Breast epithelium (tissue), 4 donors: ENCODE results near the gene CNTNAP2. TPM values are rescaled to one million over a fixed set of nuclear protein-coding genes. Genes with fewer than 3 reads are reported as not detected.

ENCODE experiments used
- DNase-seq, 2 donors: peaks; one replicate each; pipeline ENCODE4 v3.0.0-alpha.2; 2019; ENCODE audit warnings: low spot score in 2 of 2
- H3K27ac ChIP-seq, 2 donors: fragments of 200-600 bp; sonication (generic) in 1 of 2; one replicate each; pipeline ENCODE4 v1.5.1; 2016 to 2019; ENCODE audit warnings: mild to moderate bottlenecking in 1 of 2
- H3K27me3 ChIP-seq, 2 donors: fragments of 200-600 bp; sonication (generic) in 1 of 2; one replicate each; pipeline versions ENCODE4 v1.5.1 to v1.6.0; 2017 to 2019; ENCODE audit warnings: control low read depth in 1 of 2, mild to moderate bottlenecking in 1 of 2
- H3K36me3 ChIP-seq: fragments of 200-600 bp; one replicate; pipeline ENCODE4 v1.5.1; 2019
- H3K4me1 ChIP-seq, 2 donors: fragments of 200-600 bp; sonication (generic); one replicate each; pipeline ENCODE4 v1.5.1; 2016 to 2019; ENCODE audit warnings: control low read depth in 1 of 2
- H3K4me3 ChIP-seq, 3 donors: fragments of 200-600 bp; sonication (generic); 1 replicate in 2 of 3; 2 replicates in 1 of 3; pipeline ENCODE4 v1.5.1; 2016 to 2019; ENCODE audit warnings: mild to moderate bottlenecking in 3 of 3, moderate library complexity in 2 of 3
- H3K9me3 ChIP-seq, 2 donors: fragments of 200-600 bp; sonication (generic) in 1 of 2; one replicate each; pipeline ENCODE4 v1.5.1; 2016 to 2019; ENCODE audit warnings: control low read depth in 1 of 2
- CTCF ChIP-seq, 3 donors: fragments of 450-650 bp; IDR thresholded peaks; one replicate each; pipeline ENCODE4 v1.5.1; 2016 to 2017; ENCODE audit warnings: antibody characterized with exemption in 3 of 3, mild to moderate bottlenecking in 3 of 3, moderate library complexity in 3 of 3
- POLR2A ChIP-seq: fragments of 450-650 bp; IDR thresholded peaks from one replicate; pipeline ENCODE4 v1.6.1; 2016; ENCODE audit warnings: antibody characterized with exemption, mild to moderate bottlenecking, moderate library complexity
- POLR2AphosphoS5 ChIP-seq, 3 donors: sonication (generic); formaldehyde crosslinking; IDR thresholded peaks; one replicate each; pipeline ENCODE4 v1.6.1; 2017; ENCODE audit warnings: antibody characterized with exemption in 3 of 3
- intact Hi-C: fragments of 100-400 bp; cut with DNase I; formaldehyde crosslinking; loops from one replicate; pipeline ENCODE4 v1.15.1; 2023; ENCODE audit warnings: low total_unique reads
- total RNA-seq, 3 donors: library from RNA; depleted of rRNA; stranded (reverse); fragments of >200 nt; gene quantifications; one replicate each; pipeline ENCODE4 v1.1.0, GENCODE V29; 2016

CNTNAP2 gene
- total RNA-seq, 3 donors from 2014 or later, result 0.29 to 0.66 TPM; not detected in 1

GRCh38 chr7:147078312-147078711 is 961.7 kb downstream of the CNTNAP2 start:
- Histone ChIP-seq H3K4me1 (no peaks in the 10 kb centered on the region), H3K27me3 (no peaks in the 10 kb centered on the region), H3K4me3 (no peak overlapping the region), H3K36me3 (no peaks in the 10 kb centered on the region), H3K27ac (no peak overlapping the region), H3K9me3 (no peaks in the 10 kb centered on the region)
- DNase-seq, result no peak
- intact Hi-C loops, result loop anchor here (10.0 kb wide), 1 partner anchor 1566 kb away; no protein-coding TSS in a partner anchor
- no peak for TF ChIP-seq POLR2AphosphoS5 (IDR thresholded peaks at IDR 0.05)
- TF ChIP-seq CTCF (IDR thresholded peaks at IDR 0.05), result no peak
- no peak for TF ChIP-seq POLR2A

- H3K36me3 ChIP-seq, result no peaks in the 10 kb centered on the region
- no peak for DNase-seq
- H3K4me3 ChIP-seq, result no peak overlapping the region
- no peaks in the 10 kb centered on the region for H3K9me3 ChIP-seq
- TF ChIP-seq POLR2AphosphoS5 (IDR thresholded peaks at IDR 0.05) (no peak), CTCF (IDR thresholded peaks at IDR 0.05) (no peak)
- intact Hi-C loops, result loop anchor here (10.0 kb wide), 1 partner anchor 1566 kb away; no protein-coding TSS in a partner anchor
- no peaks in the 10 kb centered on the region for H3K27me3 ChIP-seq
- no peaks in the 10 kb centered on the region for H3K4me1 ChIP-seq
- H3K27ac ChIP-seq, result no peak overlapping the region
These were observed 962.5 kb downstream of the CNTNAP2 start for GRCh38 chr7:147079083-147079482.

- H3K36me3 ChIP-seq, result no peaks in the 10 kb centered on the region
- no peaks in the 10 kb centered on the region for H3K27me3 ChIP-seq
- TF ChIP-seq CTCF (IDR thresholded peaks at IDR 0.05), result no peak
- TF ChIP-seq POLR2A, result no peak
- no peak for TF ChIP-seq POLR2AphosphoS5 (IDR thresholded peaks at IDR 0.05)
- no peak overlapping the region for H3K27ac ChIP-seq
- H3K4me3 ChIP-seq, result no peak overlapping the region
- H3K4me1 ChIP-seq, result no peaks in the 10 kb centered on the region
- no peak for DNase-seq
- H3K9me3 ChIP-seq, result no peaks in the 10 kb centered on the region
- intact Hi-C loops, result loop anchor here (10.0 kb wide), 1 partner anchor 1565 kb away; no protein-coding TSS in a partner anchor
These were observed 963.4 kb downstream of the CNTNAP2 start for GRCh38 chr7:147079921-147080420.

- no peaks in the 10 kb centered on the region for H3K36me3 ChIP-seq
- no peak for DNase-seq
- intact Hi-C loops, result no loop called here
- no peaks in the 10 kb centered on the region for H3K9me3 ChIP-seq
- H3K4me3 ChIP-seq, result no peak overlapping the region
- H3K27me3 ChIP-seq, result no peaks in the 10 kb centered on the region
- TF ChIP-seq CTCF (IDR thresholded peaks at IDR 0.05) (no peak), POLR2AphosphoS5 (IDR thresholded peaks at IDR 0.05) (no peak), POLR2A (no peak)
- H3K27ac ChIP-seq, result no peak overlapping the region
- H3K4me1 ChIP-seq, result no peaks in the 10 kb centered on the region
These were observed 964.5 kb downstream of the CNTNAP2 start for GRCh38 chr7:147081117-147081516.

- no peaks in the 10 kb centered on the region for H3K4me1 ChIP-seq
- H3K27me3 ChIP-seq, result no peaks in the 10 kb centered on the region
- H3K36me3 ChIP-seq, result no peaks in the 10 kb centered on the region
- no peak overlapping the region for H3K27ac ChIP-seq
- H3K4me3 ChIP-seq, result no peak overlapping the region
- H3K9me3 ChIP-seq, result no peaks in the 10 kb centered on the region
- TF ChIP-seq POLR2A, result no peak
- no peak for TF ChIP-seq CTCF (IDR thresholded peaks at IDR 0.05)
- TF ChIP-seq POLR2AphosphoS5 (IDR thresholded peaks at IDR 0.05), result no peak
- DNase-seq, result no peak
- intact Hi-C loops, result no loop called here
These were observed 972.5 kb downstream of the CNTNAP2 start for GRCh38 chr7:147089051-147089461.
